SK-N-SH treated with all-trans-retinoic acid at 6 μM for 48 hours (cell line): ENCODE measurements around the gene KLHDC10.

Source experiments
- CSDC2 ChIP-seq: fragments of 250-450 bp; sonication (Bioruptor Pico); IDR thresholded peaks from 2 replicates; pipeline ENCODE4 v1.5.0; 2020; ENCODE audit warnings: mild to moderate bottlenecking, moderate library complexity
- ISL1 ChIP-seq: fragments of 250-450 bp; sonication (Bioruptor Pico); IDR thresholded peaks from 2 replicates; pipeline ENCODE4 v2.1.2; 2022; ENCODE audit warnings: mild to moderate bottlenecking, moderate library complexity
- OSR1 ChIP-seq: fragments of 250-450 bp; sonication (Bioruptor Pico); IDR thresholded peaks from 2 replicates; pipeline ENCODE4 v1.8.0; 2022; ENCODE audit warnings: moderate library complexity, mild to moderate bottlenecking, inconsistent platforms
- PPARA ChIP-seq: fragments of 250-450 bp; sonication (Bioruptor Pico); IDR thresholded peaks from 2 replicates; pipeline ENCODE4 v1.5.0; 2020; ENCODE audit warnings: mild to moderate bottlenecking, borderline replicate concordance
- ZNF70 ChIP-seq: fragments of 450-650 bp; formaldehyde crosslinking; IDR thresholded peaks from 2 replicates; pipeline ENCODE4 v1.5.0; 2020; ENCODE audit warnings: mild to moderate bottlenecking, moderate library complexity
- TF ChIP-seq, protein P1 (sequence below): fragments of 250-450 bp; sonication (Bioruptor Pico); IDR thresholded peaks from 2 replicates; pipeline ENCODE4 v1.5.1; 2020; ENCODE audit warnings: low read depth, mild to moderate bottlenecking, moderate library complexity
- TF ChIP-seq, protein P2 (sequence below): fragments of 250-450 bp; sonication (Bioruptor Pico); IDR thresholded peaks from 2 replicates; pipeline ENCODE4 v1.8.0; 2021; ENCODE audit warnings: low read depth, mild to moderate bottlenecking, moderate library complexity, borderline replicate concordance
- TF ChIP-seq, protein P3 (sequence below): fragments of 250-450 bp; sonication (Bioruptor Pico); IDR thresholded peaks from 2 replicates; pipeline ENCODE4 v1.5.0; 2020; ENCODE audit warnings: mild to moderate bottlenecking, moderate library complexity
- TF ChIP-seq, protein P4 (sequence below): fragments of 250-450 bp; sonication (Bioruptor Pico); IDR thresholded peaks from 2 replicates; pipeline ENCODE4 v1.5.1; 2021; ENCODE audit warnings: mild to moderate bottlenecking, moderate library complexity

DNA sequence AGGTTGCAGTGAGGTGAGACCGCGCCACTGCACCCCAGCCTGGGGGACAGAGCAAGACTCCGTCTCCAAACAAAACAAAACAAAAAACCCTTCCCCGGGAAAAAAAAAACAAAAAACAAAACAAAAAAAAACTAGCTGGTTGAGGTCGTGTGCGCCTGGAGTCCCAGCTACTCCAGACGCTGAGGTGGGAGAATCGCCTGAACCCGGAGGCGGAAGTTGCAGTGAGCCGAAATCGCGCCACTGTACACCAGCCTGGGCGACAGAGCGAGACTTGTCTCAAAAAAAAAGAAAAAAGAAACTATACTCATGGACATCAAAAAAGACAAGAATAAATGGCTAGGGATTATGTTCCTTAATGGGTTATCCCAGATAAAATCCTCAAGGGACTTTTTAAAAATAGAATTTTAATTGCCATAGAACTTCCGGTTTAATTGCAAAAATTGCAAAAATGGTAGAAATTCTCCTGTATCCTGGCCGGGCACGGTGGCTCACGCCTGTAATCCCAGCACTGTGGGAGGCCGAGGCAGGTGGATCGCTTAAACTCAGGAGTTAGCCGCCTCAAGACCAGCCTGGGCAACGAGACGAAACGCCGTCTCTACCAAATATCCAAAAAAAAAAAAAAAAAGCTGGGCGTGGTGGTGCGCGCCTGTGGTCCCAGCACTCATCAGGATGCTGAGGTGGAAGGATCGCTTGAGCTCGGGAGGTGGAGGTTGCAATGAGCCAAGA is 37.8 kb downstream of the KLHDC10 start:
- TF ChIP-seq, protein P1, sequence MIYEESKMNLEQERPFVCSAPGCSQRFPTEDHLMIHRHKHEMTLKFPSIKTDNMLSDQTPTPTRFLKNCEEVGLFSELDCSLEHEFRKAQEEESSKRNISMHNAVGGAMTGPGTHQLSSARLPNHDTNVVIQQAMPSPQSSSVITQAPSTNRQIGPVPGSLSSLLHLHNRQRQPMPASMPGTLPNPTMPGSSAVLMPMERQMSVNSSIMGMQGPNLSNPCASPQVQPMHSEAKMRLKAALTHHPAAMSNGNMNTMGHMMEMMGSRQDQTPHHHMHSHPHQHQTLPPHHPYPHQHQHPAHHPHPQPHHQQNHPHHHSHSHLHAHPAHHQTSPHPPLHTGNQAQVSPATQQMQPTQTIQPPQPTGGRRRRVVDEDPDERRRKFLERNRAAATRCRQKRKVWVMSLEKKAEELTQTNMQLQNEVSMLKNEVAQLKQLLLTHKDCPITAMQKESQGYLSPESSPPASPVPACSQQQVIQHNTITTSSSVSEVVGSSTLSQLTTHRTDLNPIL (CRISPR knock-in tag) = no peak
- TF ChIP-seq PPARA (CRISPR knock-in tag) (no peak), OSR1 (no peak), ZNF70 (no peak), ISL1 (no peak), CSDC2 (CRISPR knock-in tag) (no peak)
- TF ChIP-seq, protein P2, sequence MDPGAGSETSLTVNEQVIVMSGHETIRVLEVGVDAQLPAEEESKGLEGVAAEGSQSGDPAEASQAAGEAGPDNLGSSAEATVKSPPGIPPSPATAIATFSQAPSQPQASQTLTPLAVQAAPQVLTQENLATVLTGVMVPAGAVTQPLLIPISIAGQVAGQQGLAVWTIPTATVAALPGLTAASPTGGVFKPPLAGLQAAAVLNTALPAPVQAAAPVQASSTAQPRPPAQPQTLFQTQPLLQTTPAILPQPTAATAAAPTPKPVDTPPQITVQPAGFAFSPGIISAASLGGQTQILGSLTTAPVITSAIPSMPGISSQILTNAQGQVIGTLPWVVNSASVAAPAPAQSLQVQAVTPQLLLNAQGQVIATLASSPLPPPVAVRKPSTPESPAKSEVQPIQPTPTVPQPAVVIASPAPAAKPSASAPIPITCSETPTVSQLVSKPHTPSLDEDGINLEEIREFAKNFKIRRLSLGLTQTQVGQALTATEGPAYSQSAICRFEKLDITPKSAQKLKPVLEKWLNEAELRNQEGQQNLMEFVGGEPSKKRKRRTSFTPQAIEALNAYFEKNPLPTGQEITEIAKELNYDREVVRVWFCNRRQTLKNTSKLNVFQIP (CRISPR knock-in tag) = no peak
- TF ChIP-seq, protein P3, sequence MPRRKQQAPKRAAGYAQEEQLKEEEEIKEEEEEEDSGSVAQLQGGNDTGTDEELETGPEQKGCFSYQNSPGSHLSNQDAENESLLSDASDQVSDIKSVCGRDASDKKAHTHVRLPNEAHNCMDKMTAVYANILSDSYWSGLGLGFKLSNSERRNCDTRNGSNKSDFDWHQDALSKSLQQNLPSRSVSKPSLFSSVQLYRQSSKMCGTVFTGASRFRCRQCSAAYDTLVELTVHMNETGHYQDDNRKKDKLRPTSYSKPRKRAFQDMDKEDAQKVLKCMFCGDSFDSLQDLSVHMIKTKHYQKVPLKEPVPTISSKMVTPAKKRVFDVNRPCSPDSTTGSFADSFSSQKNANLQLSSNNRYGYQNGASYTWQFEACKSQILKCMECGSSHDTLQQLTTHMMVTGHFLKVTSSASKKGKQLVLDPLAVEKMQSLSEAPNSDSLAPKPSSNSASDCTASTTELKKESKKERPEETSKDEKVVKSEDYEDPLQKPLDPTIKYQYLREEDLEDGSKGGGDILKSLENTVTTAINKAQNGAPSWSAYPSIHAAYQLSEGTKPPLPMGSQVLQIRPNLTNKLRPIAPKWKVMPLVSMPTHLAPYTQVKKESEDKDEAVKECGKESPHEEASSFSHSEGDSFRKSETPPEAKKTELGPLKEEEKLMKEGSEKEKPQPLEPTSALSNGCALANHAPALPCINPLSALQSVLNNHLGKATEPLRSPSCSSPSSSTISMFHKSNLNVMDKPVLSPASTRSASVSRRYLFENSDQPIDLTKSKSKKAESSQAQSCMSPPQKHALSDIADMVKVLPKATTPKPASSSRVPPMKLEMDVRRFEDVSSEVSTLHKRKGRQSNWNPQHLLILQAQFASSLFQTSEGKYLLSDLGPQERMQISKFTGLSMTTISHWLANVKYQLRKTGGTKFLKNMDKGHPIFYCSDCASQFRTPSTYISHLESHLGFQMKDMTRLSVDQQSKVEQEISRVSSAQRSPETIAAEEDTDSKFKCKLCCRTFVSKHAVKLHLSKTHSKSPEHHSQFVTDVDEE (CRISPR knock-in tag) = no peak
- TF ChIP-seq, protein P4, sequence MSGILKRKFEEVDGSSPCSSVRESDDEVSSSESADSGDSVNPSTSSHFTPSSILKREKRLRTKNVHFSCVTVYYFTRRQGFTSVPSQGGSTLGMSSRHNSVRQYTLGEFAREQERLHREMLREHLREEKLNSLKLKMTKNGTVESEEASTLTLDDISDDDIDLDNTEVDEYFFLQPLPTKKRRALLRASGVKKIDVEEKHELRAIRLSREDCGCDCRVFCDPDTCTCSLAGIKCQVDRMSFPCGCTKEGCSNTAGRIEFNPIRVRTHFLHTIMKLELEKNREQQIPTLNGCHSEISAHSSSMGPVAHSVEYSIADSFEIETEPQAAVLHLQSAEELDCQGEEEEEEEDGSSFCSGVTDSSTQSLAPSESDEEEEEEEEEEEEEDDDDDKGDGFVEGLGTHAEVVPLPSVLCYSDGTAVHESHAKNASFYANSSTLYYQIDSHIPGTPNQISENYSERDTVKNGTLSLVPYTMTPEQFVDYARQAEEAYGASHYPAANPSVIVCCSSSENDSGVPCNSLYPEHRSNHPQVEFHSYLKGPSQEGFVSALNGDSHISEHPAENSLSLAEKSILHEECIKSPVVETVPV (CRISPR knock-in tag) = no peak
